ENCODE measurements around the gene TRAPPC1. TPM values are rescaled to one million over a fixed set of nuclear protein-coding genes. Genes with fewer than 3 reads are reported as not detected.
A peak's percentile ranks its signal among the peaks of the same experiment; 100 is the strongest.

Gene TRAPPC1
- polyA plus RNA-seq, 1 donor = 101 TPM

DNA sequence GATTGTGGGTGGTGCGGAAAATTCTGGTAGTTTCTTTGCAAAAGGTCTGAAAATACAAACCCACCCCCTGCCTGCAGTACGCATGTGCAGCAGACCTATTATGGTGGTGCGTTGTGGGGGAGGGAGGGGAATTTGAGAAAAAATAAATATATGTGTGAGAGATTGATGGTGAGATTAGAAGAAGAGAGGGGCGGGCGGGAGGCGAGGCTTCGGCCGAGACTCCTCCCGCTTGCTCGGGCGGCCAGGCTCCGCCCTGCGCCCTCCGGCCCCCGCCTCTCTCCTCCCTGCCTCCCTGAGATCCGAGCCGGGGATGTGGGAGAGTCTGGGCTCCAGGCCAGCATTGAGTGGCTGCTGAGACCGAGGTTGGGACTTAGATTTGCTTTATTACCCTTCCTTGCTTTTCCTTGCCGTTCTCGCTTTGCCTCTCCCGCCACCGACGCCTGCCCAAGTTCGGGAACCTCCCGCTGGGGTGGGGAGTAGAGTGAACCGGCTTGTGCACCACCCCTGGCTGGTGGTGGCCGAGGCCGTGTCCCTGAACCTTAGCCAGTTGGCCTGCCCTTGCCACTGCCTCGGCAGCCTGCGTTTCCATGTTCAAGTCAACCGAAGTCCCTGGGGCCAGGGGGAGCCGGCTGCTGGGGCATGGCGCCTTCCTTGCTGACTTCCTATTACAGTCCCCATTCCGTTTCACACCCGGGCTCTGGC is 44.1 kb downstream of the TRAPPC1 start:
- peak overlapping the region; percentile 87 for H3K27ac ChIP-seq (ENCODE audit: low read length)
- H3K36me3 ChIP-seq (ENCODE audit: control insufficient read depth, insufficient read depth, low read length) = peaks cover 20% of the 10 kb centered on the region
- H3K4me3 ChIP-seq (ENCODE audit: low read length) = peak overlapping the region; percentile 79
- no peaks in the 10 kb centered on the region for H3K9me3 ChIP-seq (ENCODE audit: control insufficient read depth, low read depth, low read length)
- H3K27me3 ChIP-seq (ENCODE audit: control insufficient read depth, insufficient read depth, low read length) = no peaks in the 10 kb centered on the region
- H3K4me1 ChIP-seq (ENCODE audit: control insufficient read depth, insufficient read depth, low read length) = peaks cover 48% of the 10 kb centered on the region
- peak; percentile 90 to 94 for DNase-seq
- WGBS (ENCODE audit: insufficient coverage, low lambda C conversion rate) = no CpG with 5 or more reads among the region's 35 CpGs

DNA sequence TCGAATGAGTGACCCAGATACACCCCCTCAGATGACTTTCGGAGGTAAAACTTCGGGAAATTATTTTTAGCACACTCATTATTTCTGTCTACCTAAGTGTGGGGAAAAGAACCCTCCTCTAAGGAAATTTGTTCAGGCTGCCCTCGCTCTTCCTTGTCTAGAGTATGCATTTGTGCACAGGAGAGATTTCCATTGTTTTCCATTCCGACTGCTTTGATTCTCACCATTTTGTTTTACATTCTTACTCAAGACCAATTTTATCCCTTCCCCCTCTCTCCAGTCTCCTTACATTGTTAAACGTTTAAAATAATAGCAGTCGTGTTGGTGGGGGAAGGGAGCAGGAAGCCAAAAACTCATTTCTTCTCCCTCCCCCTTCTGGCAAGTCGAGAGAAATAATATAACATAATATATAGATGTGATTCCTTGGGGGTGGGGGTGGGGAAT is 44.7 kb downstream of the TRAPPC1 start:
- H3K27ac ChIP-seq (ENCODE audit: low read length) = peak overlapping the region; percentile 87
- H3K4me3 ChIP-seq (ENCODE audit: low read length) = peak overlapping the region; percentile 79
- DNase-seq = no peak
- WGBS (ENCODE audit: insufficient coverage, low lambda C conversion rate) = 0% methylated on average over 5 of the region's 8 CpGs
- peaks cover 53% of the 10 kb centered on the region for H3K4me1 ChIP-seq (ENCODE audit: control insufficient read depth, insufficient read depth, low read length)
- no peaks in the 10 kb centered on the region for H3K27me3 ChIP-seq (ENCODE audit: control insufficient read depth, insufficient read depth, low read length)
- H3K9me3 ChIP-seq (ENCODE audit: control insufficient read depth, low read depth, low read length) = no peaks in the 10 kb centered on the region
- peaks cover 19% of the 10 kb centered on the region for H3K36me3 ChIP-seq (ENCODE audit: control insufficient read depth, insufficient read depth, low read length)

DNA sequence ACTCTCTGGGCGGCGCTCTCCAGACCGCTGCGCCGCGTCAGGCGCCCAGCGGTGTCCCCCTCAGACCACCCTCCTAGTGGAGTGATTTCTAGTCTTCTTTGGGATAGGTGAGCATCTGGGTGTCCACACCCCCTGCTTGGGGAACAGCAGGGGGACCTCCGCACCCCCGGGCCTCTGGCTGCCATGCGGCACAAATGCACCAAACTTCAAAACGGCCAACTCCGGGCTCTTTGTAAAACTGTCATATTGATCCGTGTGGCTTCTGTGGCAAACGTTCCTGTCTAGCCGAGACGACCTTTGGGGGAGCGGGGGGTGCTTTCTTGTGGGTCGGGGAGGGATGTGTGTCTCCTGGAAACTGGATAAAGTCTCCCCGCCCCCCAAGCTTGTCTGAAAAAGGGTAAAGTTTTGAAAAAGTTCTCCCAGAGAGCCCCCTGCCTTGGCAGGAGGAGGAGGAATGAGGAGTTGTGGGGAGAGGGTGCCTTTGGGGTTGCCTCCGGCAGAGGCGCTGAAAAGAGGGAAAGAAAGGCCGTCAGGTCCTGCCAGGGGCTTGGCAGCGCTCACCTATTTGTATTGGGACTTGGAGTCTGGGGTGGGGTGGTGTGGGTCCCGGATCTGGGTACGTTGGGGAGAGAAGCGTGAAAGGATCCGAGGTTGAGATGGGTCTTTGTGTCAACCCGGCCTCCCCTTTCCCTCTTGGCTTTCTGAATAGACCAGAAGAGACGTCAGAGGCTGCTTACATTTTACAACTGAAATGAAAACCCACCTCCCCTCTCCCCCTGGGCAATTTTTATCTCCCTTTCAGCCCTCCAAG is 45.3 kb downstream of the TRAPPC1 start:
- Histone ChIP-seq H3K27ac (ENCODE audit: low read length) (peak overlapping the region; percentile 87), H3K4me3 (ENCODE audit: low read length) (peak overlapping the region; percentile 79), H3K27me3 (ENCODE audit: control insufficient read depth, insufficient read depth, low read length) (no peaks in the 10 kb centered on the region), H3K4me1 (ENCODE audit: control insufficient read depth, insufficient read depth, low read length) (peaks cover 58% of the 10 kb centered on the region), H3K36me3 (ENCODE audit: control insufficient read depth, insufficient read depth, low read length) (peaks cover 15% of the 10 kb centered on the region), H3K9me3 (ENCODE audit: control insufficient read depth, low read depth, low read length) (no peaks in the 10 kb centered on the region)
- peak in 1 of 2 donors; percentile 61 for DNase-seq
- no CpG with 5 or more reads among the region's 30 CpGs for WGBS (ENCODE audit: insufficient coverage, low lambda C conversion rate)

- peak overlapping the region; percentile 87 for H3K27ac ChIP-seq (ENCODE audit: low read length)
- no peaks in the 10 kb centered on the region for H3K27me3 ChIP-seq (ENCODE audit: control insufficient read depth, insufficient read depth, low read length)
- no CpG with 5 or more reads among the region's 64 CpGs for WGBS (ENCODE audit: insufficient coverage, low lambda C conversion rate)
- H3K9me3 ChIP-seq (ENCODE audit: control insufficient read depth, low read depth, low read length) = no peaks in the 10 kb centered on the region
- H3K4me1 ChIP-seq (ENCODE audit: control insufficient read depth, insufficient read depth, low read length) = peaks cover 58% of the 10 kb centered on the region
- peak; percentile 41 to 71 for DNase-seq
- H3K4me3 ChIP-seq (ENCODE audit: low read length) = peak overlapping the region; percentile 79
- H3K36me3 ChIP-seq (ENCODE audit: control insufficient read depth, insufficient read depth, low read length) = peaks cover 16% of the 10 kb centered on the region
Measured at GRCh38 chr17:7885367-7886226, 46.1 kb downstream of the TRAPPC1 start.

DNA sequence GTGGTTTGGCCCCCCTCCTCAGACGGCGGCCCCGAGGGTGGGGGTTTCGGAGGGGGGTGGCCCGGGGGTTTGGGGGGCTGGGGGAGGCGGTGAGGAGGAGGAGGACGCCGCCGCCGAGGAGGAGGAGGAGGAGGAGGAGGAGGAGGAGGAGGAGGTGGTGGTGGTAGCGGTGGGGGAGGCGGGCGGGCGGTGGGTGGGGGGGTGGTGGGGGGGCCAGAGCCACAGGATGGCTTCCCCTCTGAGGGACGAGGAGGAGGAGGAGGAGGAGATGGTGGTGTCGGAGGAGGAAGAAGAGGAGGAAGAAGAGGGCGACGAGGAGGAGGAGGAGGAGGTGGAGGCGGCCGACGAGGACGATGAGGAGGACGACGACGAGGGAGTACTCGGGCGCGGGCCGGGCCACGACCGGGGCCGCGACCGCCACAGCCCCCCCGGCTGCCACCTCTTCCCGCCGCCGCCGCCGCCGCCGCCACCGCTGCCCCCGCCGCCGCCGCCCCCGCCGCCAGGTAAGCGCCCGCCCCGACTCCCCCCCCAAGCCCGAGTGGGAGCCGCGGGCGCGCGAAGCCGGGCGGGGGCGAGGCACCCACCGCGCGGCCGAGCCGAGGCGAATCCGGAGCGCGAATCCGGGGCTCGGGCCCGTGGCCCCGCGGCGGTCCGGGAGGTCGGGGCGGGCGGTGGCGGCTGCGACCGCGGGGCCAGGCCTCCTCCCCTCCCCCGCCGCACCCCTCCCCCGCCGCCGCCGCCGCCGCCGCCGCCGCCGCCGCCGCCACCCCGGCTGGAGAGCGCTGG is 47.0 kb downstream of the TRAPPC1 start:
- peaks cover 55% of the 10 kb centered on the region for H3K4me1 ChIP-seq (ENCODE audit: control insufficient read depth, insufficient read depth, low read length)
- WGBS (ENCODE audit: insufficient coverage, low lambda C conversion rate) = no CpG with 5 or more reads among the region's 100 CpGs
- H3K36me3 ChIP-seq (ENCODE audit: control insufficient read depth, insufficient read depth, low read length) = peaks cover 20% of the 10 kb centered on the region
- peak overlapping the region; percentile 87 for H3K27ac ChIP-seq (ENCODE audit: low read length)
- peak overlapping the region; percentile 79 for H3K4me3 ChIP-seq (ENCODE audit: low read length)
- H3K27me3 ChIP-seq (ENCODE audit: control insufficient read depth, insufficient read depth, low read length) = no peaks in the 10 kb centered on the region
- no peaks in the 10 kb centered on the region for H3K9me3 ChIP-seq (ENCODE audit: control insufficient read depth, low read depth, low read length)
- DNase-seq = peak in 1 of 2 donors; percentile 26

- Histone ChIP-seq H3K4me1 (ENCODE audit: control insufficient read depth, insufficient read depth, low read length) (peaks cover 47% of the 10 kb centered on the region), H3K36me3 (ENCODE audit: control insufficient read depth, insufficient read depth, low read length) (peaks cover 22% of the 10 kb centered on the region), H3K27ac (ENCODE audit: low read length) (peak overlapping the region; percentile 63), H3K9me3 (ENCODE audit: control insufficient read depth, low read depth, low read length) (no peaks in the 10 kb centered on the region), H3K4me3 (ENCODE audit: low read length) (peak overlapping the region; percentile 40), H3K27me3 (ENCODE audit: control insufficient read depth, insufficient read depth, low read length) (no peaks in the 10 kb centered on the region)
- WGBS (ENCODE audit: insufficient coverage, low lambda C conversion rate) = no CpG with 5 or more reads among the region's 3 CpGs
- DNase-seq = peak in 1 of 2 donors; percentile 70
Measured at GRCh38 chr17:7883781-7884386, 47.9 kb downstream of the TRAPPC1 start.

DNA sequence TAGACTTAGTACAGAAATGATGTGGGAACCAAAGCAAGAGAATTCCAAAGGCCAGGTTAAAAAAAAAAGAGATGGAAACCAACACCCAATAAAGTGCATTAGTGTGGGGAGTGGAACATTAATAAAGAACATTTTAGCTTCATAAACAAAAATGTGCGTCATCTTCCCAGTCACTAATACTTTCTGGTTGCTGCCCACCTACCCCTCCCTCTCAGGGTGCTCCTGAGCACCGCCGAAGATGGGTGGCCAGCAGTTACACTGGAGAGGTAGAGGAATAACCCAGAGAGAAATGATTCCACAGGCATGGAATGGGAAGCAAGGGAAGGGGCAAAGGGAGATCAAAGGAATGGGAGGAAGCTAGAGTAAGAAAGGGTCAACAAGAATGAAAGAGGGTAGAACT is 49.1 kb downstream of the TRAPPC1 start:
- peaks cover 35% of the 10 kb centered on the region for H3K4me1 ChIP-seq (ENCODE audit: control insufficient read depth, insufficient read depth, low read length)
- no peaks in the 10 kb centered on the region for H3K9me3 ChIP-seq (ENCODE audit: control insufficient read depth, low read depth, low read length)
- no peak overlapping the region for H3K4me3 ChIP-seq (ENCODE audit: low read length)
- peaks cover 26% of the 10 kb centered on the region for H3K36me3 ChIP-seq (ENCODE audit: control insufficient read depth, insufficient read depth, low read length)
- WGBS (ENCODE audit: insufficient coverage, low lambda C conversion rate) = no CpG with 5 or more reads among the region's 3 CpGs
- H3K27ac ChIP-seq (ENCODE audit: low read length) = no peak overlapping the region
- H3K27me3 ChIP-seq (ENCODE audit: control insufficient read depth, insufficient read depth, low read length) = no peaks in the 10 kb centered on the region
- DNase-seq = no peak

DNA sequence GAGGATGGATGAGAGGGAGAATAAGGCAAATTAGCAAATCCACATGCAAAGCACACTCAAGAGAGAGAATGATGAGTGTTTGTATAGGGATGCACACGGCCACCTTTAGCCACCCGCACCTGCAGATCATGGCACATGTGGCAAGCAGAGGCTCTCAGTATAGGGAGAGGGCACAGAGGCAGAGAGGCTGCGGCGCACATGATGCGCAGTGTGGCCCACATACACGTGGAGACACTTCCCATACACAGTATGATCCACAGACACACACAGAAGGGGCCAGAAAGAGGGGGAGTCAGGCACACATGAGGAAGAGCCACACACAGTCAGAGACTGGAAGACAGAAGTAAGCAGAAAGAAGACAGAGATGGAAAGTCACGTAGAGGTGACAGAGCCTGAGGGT is 49.7 kb downstream of the TRAPPC1 start:
- Histone ChIP-seq H3K36me3 (ENCODE audit: control insufficient read depth, insufficient read depth, low read length) (peaks cover 26% of the 10 kb centered on the region), H3K4me1 (ENCODE audit: control insufficient read depth, insufficient read depth, low read length) (peaks cover 31% of the 10 kb centered on the region), H3K4me3 (ENCODE audit: low read length) (no peak overlapping the region), H3K9me3 (ENCODE audit: control insufficient read depth, low read depth, low read length) (no peaks in the 10 kb centered on the region), H3K27me3 (ENCODE audit: control insufficient read depth, insufficient read depth, low read length) (no peaks in the 10 kb centered on the region), H3K27ac (ENCODE audit: low read length) (peak overlapping the region; percentile 24)
- WGBS (ENCODE audit: insufficient coverage, low lambda C conversion rate) = 100% methylated on average over 1 of the region's 7 CpGs
- no peak for DNase-seq

- Histone ChIP-seq H3K9me3 (ENCODE audit: control insufficient read depth, low read depth, low read length) (no peaks in the 10 kb centered on the region), H3K4me3 (ENCODE audit: low read length) (no peak overlapping the region), H3K27me3 (ENCODE audit: control insufficient read depth, insufficient read depth, low read length) (no peaks in the 10 kb centered on the region), H3K27ac (ENCODE audit: low read length) (no peak overlapping the region), H3K4me1 (ENCODE audit: control insufficient read depth, insufficient read depth, low read length) (peaks cover 26% of the 10 kb centered on the region), H3K36me3 (ENCODE audit: control insufficient read depth, insufficient read depth, low read length) (peaks cover 26% of the 10 kb centered on the region)
- DNase-seq = no peak
- WGBS (ENCODE audit: insufficient coverage, low lambda C conversion rate) = 78% methylated on average over 4 of the region's 7 CpGs
Measured at GRCh38 chr17:7881276-7882054, 50.3 kb downstream of the TRAPPC1 start.

Data from large intestine (tissue), 3 donors.